ENCODE measurements around the gene MAGI1.

Gene MAGI1

DNA sequence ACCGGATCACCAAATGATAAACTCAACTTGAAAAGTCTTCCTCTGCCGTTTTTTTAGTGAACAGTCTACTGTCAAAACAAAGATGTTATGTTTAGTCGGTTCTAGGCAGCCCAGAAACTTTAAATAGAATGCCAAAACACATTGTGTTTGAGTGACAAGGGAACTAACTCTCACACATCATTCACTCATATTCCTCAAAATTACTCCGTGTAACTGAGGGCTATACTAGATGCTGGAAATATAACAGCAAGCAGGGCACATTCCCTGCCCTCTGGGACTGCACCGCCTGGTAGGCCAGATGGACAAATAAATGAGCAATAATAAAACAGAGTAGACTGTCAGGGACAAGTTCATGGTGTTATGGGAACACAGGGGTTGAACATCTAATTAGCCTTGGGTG lies 251.4 kb downstream of the MAGI1 start:
- no peak for DNase-seq (ENCODE audit: extremely low read depth, low read depth)
- TF ChIP-seq, protein P1, sequence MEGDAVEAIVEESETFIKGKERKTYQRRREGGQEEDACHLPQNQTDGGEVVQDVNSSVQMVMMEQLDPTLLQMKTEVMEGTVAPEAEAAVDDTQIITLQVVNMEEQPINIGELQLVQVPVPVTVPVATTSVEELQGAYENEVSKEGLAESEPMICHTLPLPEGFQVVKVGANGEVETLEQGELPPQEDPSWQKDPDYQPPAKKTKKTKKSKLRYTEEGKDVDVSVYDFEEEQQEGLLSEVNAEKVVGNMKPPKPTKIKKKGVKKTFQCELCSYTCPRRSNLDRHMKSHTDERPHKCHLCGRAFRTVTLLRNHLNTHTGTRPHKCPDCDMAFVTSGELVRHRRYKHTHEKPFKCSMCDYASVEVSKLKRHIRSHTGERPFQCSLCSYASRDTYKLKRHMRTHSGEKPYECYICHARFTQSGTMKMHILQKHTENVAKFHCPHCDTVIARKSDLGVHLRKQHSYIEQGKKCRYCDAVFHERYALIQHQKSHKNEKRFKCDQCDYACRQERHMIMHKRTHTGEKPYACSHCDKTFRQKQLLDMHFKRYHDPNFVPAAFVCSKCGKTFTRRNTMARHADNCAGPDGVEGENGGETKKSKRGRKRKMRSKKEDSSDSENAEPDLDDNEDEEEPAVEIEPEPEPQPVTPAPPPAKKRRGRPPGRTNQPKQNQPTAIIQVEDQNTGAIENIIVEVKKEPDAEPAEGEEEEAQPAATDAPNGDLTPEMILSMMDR (IDR thresholded peaks at IDR 0.05; ENCODE audit: low read depth, low read length), result no peak

DNA sequence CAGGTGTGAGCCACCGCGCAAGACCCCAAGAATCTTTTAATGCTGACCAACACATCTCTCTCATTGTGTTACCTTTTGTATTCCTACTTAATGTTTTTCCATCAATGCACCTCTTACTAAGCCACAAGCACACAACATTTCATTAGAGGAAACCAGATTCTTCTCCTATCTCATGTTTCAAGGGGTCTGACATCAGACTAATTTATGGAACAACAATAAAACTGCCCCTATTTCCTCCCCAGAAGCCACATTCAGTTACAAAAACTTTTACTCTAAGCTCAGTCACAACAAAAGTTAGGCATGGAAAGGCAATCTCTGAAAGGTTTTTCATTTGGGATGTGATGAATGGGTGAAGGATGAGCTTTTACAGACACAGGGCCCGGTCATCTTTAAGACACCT lies 251.8 kb downstream of the MAGI1 start:
- DNase-seq (ENCODE audit: extremely low read depth, low read depth), result no peak
- TF ChIP-seq, protein P1 (IDR thresholded peaks at IDR 0.05; ENCODE audit: low read depth, low read length), result no peak

DNA sequence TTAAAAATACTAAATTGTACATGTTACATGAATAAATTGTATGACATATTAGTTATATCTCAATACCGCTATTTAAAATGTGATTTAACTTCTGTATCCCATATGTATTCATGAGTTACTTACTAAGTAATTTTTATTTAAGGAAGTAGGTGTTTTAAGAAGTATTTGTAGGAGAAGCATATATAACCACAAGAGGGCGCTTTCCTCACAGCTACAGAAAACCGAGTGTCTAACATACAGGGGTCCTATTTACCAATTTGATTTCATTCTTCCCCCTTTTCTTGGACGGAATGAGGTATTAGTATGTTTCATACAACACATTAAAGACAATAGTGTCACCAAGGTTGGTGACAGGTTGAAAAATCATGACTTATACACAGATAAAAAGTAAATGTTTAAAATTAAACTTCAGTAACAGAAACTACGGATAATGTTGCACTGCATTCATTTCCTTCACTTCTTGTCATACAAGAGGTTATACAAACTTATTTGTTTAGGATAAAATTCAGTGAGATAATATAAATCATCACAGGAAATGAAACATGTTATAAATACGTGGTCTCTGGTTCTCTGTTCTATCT lies 253.6 kb downstream of the MAGI1 start:
- peak; percentile 44 for DNase-seq (ENCODE audit: extremely low read depth, low read depth)
- TF ChIP-seq, protein P1 (IDR thresholded peaks at IDR 0.05; ENCODE audit: low read depth, low read length), result peak; percentile 61

DNA sequence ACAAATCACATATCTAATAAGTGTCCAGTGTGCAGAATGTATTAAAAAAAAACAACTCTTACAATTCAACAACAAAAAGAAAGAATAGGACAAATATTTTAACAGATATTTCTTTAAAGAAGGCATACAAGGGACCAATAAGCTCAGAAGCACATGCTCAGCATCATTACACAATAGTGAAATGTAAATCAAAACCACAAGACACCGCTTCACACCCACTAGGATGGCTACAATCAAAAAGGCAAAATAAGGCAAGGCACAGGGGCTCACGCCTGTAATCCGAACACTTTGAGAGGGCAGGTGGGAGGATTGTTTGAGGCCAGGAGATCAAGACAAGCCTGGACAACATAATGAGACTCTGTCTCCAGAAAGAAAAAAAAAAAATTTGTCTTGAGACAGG lies 255.6 kb downstream of the MAGI1 start:
- DNase-seq (ENCODE audit: extremely low read depth, low read depth), result no peak
- TF ChIP-seq, protein P1 (IDR thresholded peaks at IDR 0.05; ENCODE audit: low read depth, low read length), result no peak

DNA sequence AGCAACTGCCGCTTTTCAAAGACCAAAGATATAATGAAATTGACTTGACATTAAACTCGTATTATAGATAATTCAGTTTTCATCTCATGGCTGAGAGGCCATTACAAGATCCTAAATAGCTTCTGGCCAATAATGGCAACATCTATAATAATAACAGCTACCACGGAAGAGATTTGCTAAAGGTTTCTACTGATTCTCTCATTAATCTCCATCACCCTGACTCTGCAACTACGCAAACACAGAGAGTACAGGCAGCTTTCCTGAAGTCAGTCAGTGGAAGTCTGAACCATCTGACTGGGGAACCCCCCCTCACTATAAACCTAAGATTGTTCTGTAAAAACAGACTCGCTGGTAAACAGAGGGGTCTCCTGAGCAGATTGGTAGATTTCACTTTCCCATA lies 257.1 kb downstream of the MAGI1 start:
- TF ChIP-seq, protein P1 (IDR thresholded peaks at IDR 0.05; ENCODE audit: low read depth, low read length), result no peak
- DNase-seq (ENCODE audit: extremely low read depth, low read depth), result no peak

DNA sequence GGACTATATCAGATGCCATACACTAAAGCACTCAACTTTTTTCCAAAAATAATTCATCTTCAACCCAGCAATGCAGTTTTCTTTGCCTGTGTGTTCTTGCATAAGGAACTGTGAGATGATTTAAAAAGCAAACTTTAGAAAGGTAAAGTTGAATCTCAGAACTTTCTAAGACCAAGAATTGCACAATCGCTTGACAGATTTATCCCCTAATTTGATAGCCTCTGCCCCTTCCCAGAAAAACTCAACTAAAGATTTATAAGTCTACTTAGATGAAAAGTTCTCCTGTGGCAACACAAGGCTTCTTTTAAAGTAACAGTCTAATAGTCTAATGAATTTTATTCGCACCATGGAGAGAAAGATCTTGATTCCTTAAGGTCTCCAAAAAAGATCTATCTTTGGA lies 259.3 kb downstream of the MAGI1 start:
- TF ChIP-seq, protein P1 (IDR thresholded peaks at IDR 0.05; ENCODE audit: low read depth, low read length), result no peak
- DNase-seq (ENCODE audit: extremely low read depth, low read depth), result no peak

DNA sequence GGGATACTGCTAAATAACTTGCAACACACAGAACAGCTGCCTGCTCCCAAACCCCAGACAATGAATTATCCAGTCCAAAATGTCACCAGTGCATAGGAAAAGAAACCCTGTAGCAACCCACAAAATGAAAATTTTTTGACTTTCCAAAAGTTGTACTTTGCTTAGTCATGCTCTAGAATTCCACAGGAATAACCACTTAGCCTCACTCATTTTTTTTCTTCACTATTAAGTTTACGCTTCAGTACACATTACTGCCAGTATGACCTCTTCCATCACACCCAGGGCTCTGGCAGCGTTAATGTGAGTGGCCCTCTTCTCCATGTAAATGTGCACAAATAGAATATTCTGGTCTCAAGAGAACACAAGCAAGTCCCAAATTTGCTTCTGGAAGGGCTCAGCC lies 259.8 kb downstream of the MAGI1 start:
- TF ChIP-seq, protein P1 (IDR thresholded peaks at IDR 0.05; ENCODE audit: low read depth, low read length), result no peak

More for the DNA sequence above, 259.8 kb downstream of the MAGI1 start:
- DNase-seq (ENCODE audit: extremely low read depth, low read depth), result no peak
